Kidney (tissue), 14 donors: ENCODE measurements around the gene METTL5. TPM values are rescaled to one million over a fixed set of nuclear protein-coding genes. Genes with fewer than 3 reads are reported as not detected.

Experiments used
- DNase-seq, 5 donors: peaks; one replicate each; pipeline ENCODE4 v3.0.0-alpha.2; 2013 to 2020
- FAIRE-seq: peaks from 2 replicates; lab custom pipeline; 2012; peaks lifted over from hg19 to GRCh38; lab: Jason Lieb, UNC
- H3K27ac ChIP-seq, 2 donors: one replicate each; pipeline ENCODE4 v1.7.0; 2013; ENCODE audit warnings: low read depth in 2 of 2, low read length in 2 of 2, inconsistent platforms in 1 of 2
- H3K27me3 ChIP-seq: one replicate; pipeline ENCODE4 v1.7.1; 2013; ENCODE audit warnings: low read length, inconsistent platforms; ENCODE audit not compliant: control insufficient read depth, insufficient read depth
- H3K36me3 ChIP-seq, 3 donors: one replicate each; pipeline versions ENCODE4 v1.7.0 to v1.7.1; 2013; ENCODE audit warnings: low read length in 3 of 3, control low read depth in 1 of 3, inconsistent platforms in 1 of 3; ENCODE audit not compliant: insufficient read depth in 3 of 3, control insufficient read depth in 2 of 3
- H3K4me1 ChIP-seq, 3 donors: one replicate each; pipeline versions ENCODE4 v1.7.0 to v1.7.1; 2013; ENCODE audit warnings: low read length in 3 of 3, inconsistent platforms in 1 of 3, low read depth in 1 of 3; ENCODE audit not compliant: control insufficient read depth in 2 of 3, insufficient read depth in 2 of 3
- H3K4me3 ChIP-seq, 3 donors: one replicate each; pipeline versions ENCODE4 v1.7.0 to v1.8.1; 2013; ENCODE audit warnings: low read length in 3 of 3, control low read depth in 1 of 3, inconsistent platforms in 1 of 3
- H3K9ac ChIP-seq, 3 donors: one replicate each; pipeline versions ENCODE4 v1.7.0 to v1.7.1; 2013; ENCODE audit warnings: low read length in 3 of 3, control low read depth in 1 of 3, inconsistent platforms in 1 of 3
- H3K9me3 ChIP-seq, 3 donors: one replicate each; pipeline versions ENCODE4 v1.7.0 to v1.7.1; 2013; ENCODE audit warnings: low read length in 3 of 3, control low read depth in 1 of 3, inconsistent platforms in 1 of 3; ENCODE audit not compliant: control insufficient read depth in 2 of 3, insufficient read depth in 1 of 3
- intact Hi-C: fragments of 100-400 bp; cut with DNase I; formaldehyde crosslinking; loops from one replicate; pipeline ENCODE4 v1.11.1; 2022
- polyA plus RNA-seq: library from polyadenylated mRNA; stranded (reverse); fragments of 350-450 nt; fragmentation: Illumina TruSeq; extraction: RNeasy Lipid Tissue Mini Kit (QIAGEN cat#74804); gene quantifications from one replicate; pipeline ENCODE4 v1.2.3, GENCODE V29; 2014; ENCODE audit warnings: low read depth, low replicate concordance; ENCODE audit not compliant: insufficient read depth
- total RNA-seq: library from RNA; stranded (reverse); fragmentation: NEBNext Ultra II Directional; extraction: Animal tissue kit (Norgen Biotek cat#: 25700); gene quantifications from one replicate; pipeline ENCODE4 v1.2.1, GENCODE V29; 2021
- TF ChIP-seq, protein P1 (sequence below): IDR thresholded peaks from 3 replicates; pipeline ENCODE4 v1.5.1; 2012; ENCODE audit warnings: mild to moderate bottlenecking, moderate library complexity, borderline replicate concordance; ENCODE audit not compliant: insufficient read depth; ENCODE audit errors: extremely low read depth
- donor health status: control.
- donor health status: control.
- donor health status: control.
- donor health status: control.
- donor health status: control.
- donor health status: DM: yes; HTN: yes; CAD: no.
- donor health status: Normal renal cell carcinoma (clear cell type).

METTL5 gene
- total and polyA plus RNA-seq, 2 donors from 2014 or later, result 43.9 to 68.8 TPM

DNA sequence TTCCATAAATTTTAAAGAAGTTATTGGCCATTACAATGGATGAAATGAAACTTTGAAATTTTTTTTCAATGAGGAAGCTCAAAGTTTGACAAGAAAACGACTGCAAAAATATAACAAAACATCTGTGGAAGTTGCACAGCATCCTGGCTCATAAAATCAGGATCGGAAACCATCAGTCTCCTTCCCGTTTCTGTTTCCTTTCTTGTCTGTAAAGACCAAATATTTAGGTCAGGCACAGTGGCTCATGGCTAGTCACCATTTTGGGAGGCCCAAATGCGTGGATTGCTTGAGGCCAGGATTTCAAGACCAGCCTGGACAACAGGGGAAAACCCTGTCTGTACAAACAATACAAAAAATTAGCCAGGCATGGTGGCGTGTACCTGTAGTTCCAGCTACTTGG is 53.7 kb downstream of the METTL5 start:
- no peaks in the 10 kb centered on the region for H3K36me3 ChIP-seq
- H3K27ac ChIP-seq, result no peak overlapping the region
- peaks cover 7% of the 10 kb centered on the region for H3K27me3 ChIP-seq
- intact Hi-C loops, result no loop called here
- no peak overlapping the region for H3K9ac ChIP-seq
- H3K4me3 ChIP-seq, result no peak overlapping the region
- TF ChIP-seq, protein P1, sequence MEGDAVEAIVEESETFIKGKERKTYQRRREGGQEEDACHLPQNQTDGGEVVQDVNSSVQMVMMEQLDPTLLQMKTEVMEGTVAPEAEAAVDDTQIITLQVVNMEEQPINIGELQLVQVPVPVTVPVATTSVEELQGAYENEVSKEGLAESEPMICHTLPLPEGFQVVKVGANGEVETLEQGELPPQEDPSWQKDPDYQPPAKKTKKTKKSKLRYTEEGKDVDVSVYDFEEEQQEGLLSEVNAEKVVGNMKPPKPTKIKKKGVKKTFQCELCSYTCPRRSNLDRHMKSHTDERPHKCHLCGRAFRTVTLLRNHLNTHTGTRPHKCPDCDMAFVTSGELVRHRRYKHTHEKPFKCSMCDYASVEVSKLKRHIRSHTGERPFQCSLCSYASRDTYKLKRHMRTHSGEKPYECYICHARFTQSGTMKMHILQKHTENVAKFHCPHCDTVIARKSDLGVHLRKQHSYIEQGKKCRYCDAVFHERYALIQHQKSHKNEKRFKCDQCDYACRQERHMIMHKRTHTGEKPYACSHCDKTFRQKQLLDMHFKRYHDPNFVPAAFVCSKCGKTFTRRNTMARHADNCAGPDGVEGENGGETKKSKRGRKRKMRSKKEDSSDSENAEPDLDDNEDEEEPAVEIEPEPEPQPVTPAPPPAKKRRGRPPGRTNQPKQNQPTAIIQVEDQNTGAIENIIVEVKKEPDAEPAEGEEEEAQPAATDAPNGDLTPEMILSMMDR, result no peak
- FAIRE-seq (no peak), DNase-seq (no peak)
- H3K4me1 ChIP-seq, result peaks cover 0 to 2% (median 0%) of the 10 kb centered on the region in 3 donors
- H3K9me3 ChIP-seq, result no peaks in the 10 kb centered on the region

DNA sequence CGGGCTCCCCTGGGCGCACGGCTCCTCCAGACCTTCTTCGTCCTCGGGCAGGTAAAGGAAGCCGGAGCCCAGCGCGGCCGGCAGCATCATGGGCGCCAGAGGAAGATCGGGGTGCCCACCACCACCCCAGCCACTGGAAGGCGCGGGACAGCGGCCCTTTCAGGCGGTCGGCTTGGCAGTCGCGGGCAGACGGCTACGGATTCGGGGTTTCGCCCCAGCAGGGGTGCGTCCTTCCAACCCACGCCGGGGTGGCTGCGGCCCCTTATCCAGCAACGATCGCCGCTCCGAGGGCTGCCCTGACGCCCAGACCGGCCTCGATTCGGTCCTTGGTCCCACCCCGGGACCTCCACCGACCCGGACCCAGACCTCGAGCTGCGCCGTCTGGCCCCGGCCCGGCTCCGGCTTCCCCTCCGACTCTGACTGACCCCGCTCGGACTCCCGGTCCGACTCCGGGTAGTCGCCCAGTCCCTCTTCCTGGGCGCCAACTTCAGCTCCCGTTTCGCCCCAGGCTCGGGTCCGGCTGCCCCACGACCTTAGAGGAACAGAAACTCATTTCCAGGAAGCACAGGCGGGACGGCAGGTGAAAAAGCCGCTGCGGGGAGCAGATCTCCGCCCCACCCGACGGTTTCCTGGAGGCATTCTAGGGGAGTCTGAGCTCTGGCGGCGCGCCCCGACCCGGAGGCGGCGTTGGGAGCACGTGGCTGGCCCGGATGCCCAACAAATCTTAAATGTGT is 56.3 kb downstream of the METTL5 start:
- Histone ChIP-seq H3K27ac (no peak overlapping the region), H3K27me3 (peaks cover 7% of the 10 kb centered on the region), H3K9ac (no peak overlapping the region), H3K4me1 (peaks cover 0 to 2% (median 0%) of the 10 kb centered on the region in 3 donors), H3K4me3 (peak overlapping the region in 1 of 3 donors; percentile 46), H3K9me3 (no peaks in the 10 kb centered on the region), H3K36me3 (no peaks in the 10 kb centered on the region)
- no peak for FAIRE-seq
- peak in 3 of 5 donors; percentile 20 to 77 (median 49) for DNase-seq
- intact Hi-C loops, result no loop called here
- TF ChIP-seq, protein P1, result no peak

DNA sequence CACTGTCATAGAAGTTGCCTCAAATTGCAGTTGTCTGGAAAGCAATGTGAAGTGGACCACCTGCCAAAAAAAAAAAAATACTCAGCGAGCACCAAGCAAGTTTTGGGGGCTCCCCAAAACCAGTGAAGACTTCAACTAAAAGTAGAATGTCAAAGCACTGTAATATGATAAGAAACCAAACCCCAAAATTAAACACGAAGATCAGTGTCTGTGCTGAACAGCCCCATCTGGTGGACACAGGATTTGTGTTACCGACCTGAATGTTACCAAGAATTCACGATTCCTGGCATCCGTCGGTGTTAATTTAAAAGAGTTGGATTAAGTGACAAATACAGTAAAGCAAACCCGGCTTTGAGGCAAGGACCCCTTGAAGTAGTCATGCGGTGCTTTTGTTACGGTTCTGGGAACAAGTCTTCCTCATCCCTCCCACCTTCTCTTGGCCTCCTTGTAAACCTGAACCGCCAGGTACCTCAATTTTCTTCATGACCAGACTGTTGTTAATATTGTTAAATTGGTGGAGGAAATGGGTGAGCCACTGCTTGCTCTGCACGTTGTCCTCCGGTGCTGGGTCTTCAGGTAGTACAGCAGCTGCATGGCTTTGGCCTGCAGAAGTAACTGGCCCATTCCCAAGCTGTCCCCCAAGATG is 57.3 kb downstream of the METTL5 start:
- no peak overlapping the region for H3K27ac ChIP-seq
- DNase-seq, result peak in 3 of 5 donors; percentile 46 to 82 (median 69)
- FAIRE-seq, result no peak
- no peaks in the 10 kb centered on the region for H3K36me3 ChIP-seq
- no peaks in the 10 kb centered on the region for H3K9me3 ChIP-seq
- H3K27me3 ChIP-seq, result peaks cover 7% of the 10 kb centered on the region
- no peak overlapping the region for H3K9ac ChIP-seq
- TF ChIP-seq, protein P1, result peak; percentile 80
- intact Hi-C loops, result no loop called here
- H3K4me3 ChIP-seq, result no peak overlapping the region
- H3K4me1 ChIP-seq, result peaks cover 0 to 2% (median 0%) of the 10 kb centered on the region in 3 donors
